ENCODE data around the gene RAPGEF2. TPM values are rescaled to one million over a fixed set of nuclear protein-coding genes. Genes with fewer than 3 reads are reported as not detected.

RAPGEF2 gene
- total and polyA plus RNA-seq, 10 of the 15 experiments (the other 5 are each of a cell fraction or from before 2014, with no cell fraction given), result 0.31 to 24.0 (median 2.9) TPM

GRCh38 chr4:159117968-159118367 lies 15.1 kb downstream of the RAPGEF2 start (continued):
- TF ChIP-seq CUX1 (IDR thresholded peaks at IDR 0.05; ENCODE audit: insufficient replicate concordance, low read depth, low read length) (no peak), REST (IDR thresholded peaks at IDR 0.05; ENCODE audit: low read depth, low read length) (no peak)

- Histone ChIP-seq H3K9me3 (replicated peaks; ENCODE audit: control insufficient read depth, insufficient read depth, low read length) (no peaks in the 10 kb centered on the region; the same call in 1 of the 3 replicates), H3K9ac (ENCODE audit: control insufficient read depth, insufficient read depth, low read length) (no peak overlapping the region), H2AFZ (ENCODE audit: control insufficient read depth, low read depth, low read length) (no peak overlapping the region), H3K4me2 (ENCODE audit: control insufficient read depth, insufficient read depth) (no peak overlapping the region), H3K36me3 (ENCODE audit: control insufficient read depth in 2 of 2, insufficient read depth in 2 of 2, low read length in 1 of 2) (no peaks in the 10 kb centered on the region), H3K4me3 (no peak overlapping the region), H3K27ac (ENCODE audit: control insufficient read depth, insufficient read depth) (no peak overlapping the region), H3K79me2 (ENCODE audit: control insufficient read depth, insufficient read depth, low read length) (peaks cover 51% of the 10 kb centered on the region), H3K27me3 (replicated peaks in 1 of 2; ENCODE audit: control insufficient read depth in 2 of 2, insufficient read depth in 2 of 2, low read length in 1 of 2) (no peaks in the 10 kb centered on the region), H4K20me1 (ENCODE audit: control insufficient read depth, insufficient read depth) (no peaks in the 10 kb centered on the region), H3K4me1 (ENCODE audit: control insufficient read depth, insufficient read depth, low read length) (peaks cover 10% of the 10 kb centered on the region)
- intact Hi-C loops (cut with micrococcal nuclease; ENCODE audit: unreplicated experiment) (no loop called here), in situ Hi-C loops (cut with MboI) (no loop called here)
- ChIA-PET SMC1A (ENCODE audit: uncharacterized antibody, unreplicated experiment) (interaction anchor here (0.9 to 2.8 kb wide), 3 partner anchors 14 to 34 kb away, joined by 3 to 15 read pairs (median 4); no protein-coding TSS in a partner anchor), POLR2A (no interaction called here), CTCF (interaction anchor here (1.1 to 1.3 kb wide), 2 partner anchors 17 to 263 kb away, joined by 3 to 5 read pairs; no protein-coding TSS in a partner anchor), RAD21 (ENCODE audit: unreplicated experiment) (interaction anchor here (2.1 kb wide), 1 partner anchor 13 kb away, joined by 11 read pairs; no protein-coding TSS in a partner anchor)
- WGBS (ENCODE audit: insufficient coverage, insufficient replicate concordance, low lambda C conversion rate, missing lambda C conversion rate), result 76% methylated on average over 2 of the region's 2 CpGs
- DNase-seq (ENCODE audit: low read depth, low spot score) (no peak), FAIRE-seq (no peak), ATAC-seq (no peak)
- BruUV-seq (replicated peaks), result no TSS peak
- TF ChIP-seq SP1 (IDR thresholded peaks at IDR 0.05; ENCODE audit: low read depth, low read length) (no peak), RAD51 (IDR thresholded peaks at IDR 0.05) (no peak), ZBTB40 (IDR thresholded peaks at IDR 0.05; ENCODE audit: borderline replicate concordance) (no peak)
Measured at GRCh38 chr4:159121371-159121770, 18.5 kb downstream of the RAPGEF2 start.
